ENCODE measurements around the gene ATF7.
"Not testable (repeated sequence)": the region's sequence is repeated elsewhere in the genome, so short reads cannot be mapped to it uniquely, and the experiment has no call there.

Gene ATF7

GRCh38 chr12:53603804-53604203 is 22.4 kb downstream of the ATF7 start:
- H3K27ac ChIP-seq = no peak overlapping the region
- POLR2A ChIA-PET (ENCODE audit: low non-redundant PET) = no interaction called here

GRCh38 chr12:53603196-53603595 is 23.0 kb downstream of the ATF7 start:
- ChIA-PET CTCF (interaction anchor here (0.6 kb wide), 1 partner anchor 16 kb away, joined by 3 read pairs; no protein-coding TSS in a partner anchor), POLR2A (ENCODE audit: low non-redundant PET) (no interaction called here)
- no peak for DNase-seq (ENCODE audit: low spot score)
- H3K27ac ChIP-seq = no peak overlapping the region
- TF ChIP-seq CTCF (conservative IDR thresholded peaks at IDR 0.05; ENCODE audit: low read depth) = no peak

More at GRCh38 chr12:53603804-53604203, 22.4 kb downstream of the ATF7 start:
- DNase-seq (ENCODE audit: low spot score) = no peak
- TF ChIP-seq CTCF (conservative IDR thresholded peaks at IDR 0.05; ENCODE audit: low read depth) = no peak
- CTCF ChIA-PET = interaction anchor here (0.6 kb wide), 1 partner anchor 16 kb away, joined by 3 read pairs; no protein-coding TSS in a partner anchor

GRCh38 chr12:53602176-53602864 is 23.9 kb downstream of the ATF7 start:
- no peak for TF ChIP-seq CTCF (conservative IDR thresholded peaks at IDR 0.05; ENCODE audit: low read depth)
- CTCF ChIA-PET = interaction anchor here (0.7 kb wide), 1 partner anchor 333 kb away, joined by 3 read pairs; no protein-coding TSS in a partner anchor
- H3K27ac ChIP-seq = no peak overlapping the region
- no peak for DNase-seq (ENCODE audit: low spot score)
- POLR2A ChIA-PET (ENCODE audit: low non-redundant PET) = no interaction called here

- DNase-seq (ENCODE audit: low spot score) = no peak
- ChIA-PET POLR2A (ENCODE audit: low non-redundant PET) (no interaction called here), CTCF (interaction anchor here (0.6 to 0.7 kb wide), 2 partner anchors 156 to 334 kb away, joined by 3 to 5 read pairs; no protein-coding TSS in a partner anchor)
- H3K27ac ChIP-seq = no peak overlapping the region
- no peak for TF ChIP-seq CTCF (conservative IDR thresholded peaks at IDR 0.05; ENCODE audit: low read depth)
These were observed 24.8 kb downstream of the ATF7 start for GRCh38 chr12:53601296-53601847.

- CTCF ChIA-PET = interaction anchor here (0.6 to 1.2 kb wide), 2 partner anchors 75 to 157 kb away, joined by 3 to 5 read pairs; partner anchors contain the start of gene ATP5MC2
- no peak overlapping the region for H3K27ac ChIP-seq
- no peak for DNase-seq (ENCODE audit: low spot score)
- POLR2A ChIA-PET (ENCODE audit: low non-redundant PET) = no interaction called here
- no peak for TF ChIP-seq CTCF (conservative IDR thresholded peaks at IDR 0.05; ENCODE audit: low read depth)
These were observed 25.5 kb downstream of the ATF7 start for GRCh38 chr12:53600490-53601295.

- DNase-seq (ENCODE audit: low spot score) = no peak
- ChIA-PET POLR2A (ENCODE audit: low non-redundant PET) (no interaction called here), CTCF (no interaction called here)
- no peak for TF ChIP-seq CTCF (conservative IDR thresholded peaks at IDR 0.05; ENCODE audit: low read depth)
- no peak overlapping the region for H3K27ac ChIP-seq
These were observed 26.6 kb downstream of the ATF7 start for GRCh38 chr12:53599579-53599978.

- DNase-seq (ENCODE audit: low spot score); CTCF ChIA-PET; H3K27ac ChIP-seq; POLR2A ChIA-PET (ENCODE audit: low non-redundant PET): not testable (repeated sequence)
These were observed 27.2 kb downstream of the ATF7 start for GRCh38 chr12:53598971-53599370.
